ENCODE data around the gene LMF1.
A peak's percentile ranks its signal among the peaks of the same experiment; 100 is the strongest.

Gene LMF1

DNA sequence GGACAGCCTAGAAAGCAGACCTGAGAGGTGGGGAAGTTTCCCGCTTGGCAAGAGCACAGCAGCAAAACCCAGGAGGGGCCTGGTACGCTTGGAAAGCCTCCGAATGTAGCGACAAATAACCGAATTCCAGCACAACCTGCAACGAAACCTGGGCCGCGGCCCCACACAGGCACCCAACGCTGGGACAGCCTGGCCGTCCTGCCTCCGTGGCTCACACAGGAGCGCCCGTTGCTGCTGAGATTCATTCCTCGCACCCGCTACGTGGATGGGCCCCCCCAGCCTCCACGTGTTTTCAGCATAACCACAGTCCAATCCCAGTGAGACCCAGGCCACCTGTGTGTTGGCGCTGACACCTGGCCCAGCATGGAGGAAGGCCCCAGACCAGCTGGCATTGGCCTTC is 42.9 kb downstream of the LMF1 start:
- DNase-seq (ENCODE audit: low spot score), result no peak

DNA sequence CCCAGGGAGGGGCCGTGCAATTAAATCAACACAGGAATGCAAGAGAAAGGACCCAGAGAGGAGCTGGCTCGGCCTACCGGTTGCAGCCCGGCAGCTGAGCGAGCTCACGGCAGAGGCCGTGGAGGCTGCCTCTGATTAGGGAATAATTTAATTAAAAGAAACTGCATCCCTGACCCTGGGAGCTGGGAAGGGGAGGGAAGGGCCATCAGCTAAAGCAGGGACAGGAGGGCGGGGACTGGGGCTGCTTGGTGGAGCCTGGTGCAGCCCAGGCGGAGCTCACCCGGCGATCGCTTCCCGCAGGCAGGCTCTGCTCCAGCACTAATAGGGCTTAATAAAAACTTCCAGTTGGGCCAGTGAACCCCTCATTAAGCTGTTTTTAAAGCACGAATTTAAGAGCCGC is 43.4 kb downstream of the LMF1 start:
- no peak for DNase-seq (ENCODE audit: low spot score)

DNA sequence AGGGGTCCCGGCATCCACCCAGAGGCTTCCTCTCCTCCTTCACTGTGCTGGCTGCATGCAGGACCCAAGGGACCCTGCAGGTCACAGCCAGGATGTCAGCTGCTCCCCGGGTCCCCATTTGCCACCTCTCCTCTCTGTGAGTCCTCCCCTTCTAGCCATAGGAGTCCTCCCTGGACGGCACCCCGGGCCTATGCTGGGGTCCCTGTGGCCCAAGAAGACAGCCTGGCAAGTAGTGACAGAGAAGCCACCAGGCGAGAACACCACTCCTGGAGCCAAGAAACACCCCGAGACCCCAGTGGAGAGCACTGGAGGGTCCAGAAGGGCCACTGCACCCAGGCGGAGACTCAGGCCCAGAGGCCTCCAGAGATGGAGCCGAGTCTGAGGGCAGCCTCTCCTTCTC is 44.1 kb downstream of the LMF1 start:
- DNase-seq (ENCODE audit: low spot score), result no peak

DNA sequence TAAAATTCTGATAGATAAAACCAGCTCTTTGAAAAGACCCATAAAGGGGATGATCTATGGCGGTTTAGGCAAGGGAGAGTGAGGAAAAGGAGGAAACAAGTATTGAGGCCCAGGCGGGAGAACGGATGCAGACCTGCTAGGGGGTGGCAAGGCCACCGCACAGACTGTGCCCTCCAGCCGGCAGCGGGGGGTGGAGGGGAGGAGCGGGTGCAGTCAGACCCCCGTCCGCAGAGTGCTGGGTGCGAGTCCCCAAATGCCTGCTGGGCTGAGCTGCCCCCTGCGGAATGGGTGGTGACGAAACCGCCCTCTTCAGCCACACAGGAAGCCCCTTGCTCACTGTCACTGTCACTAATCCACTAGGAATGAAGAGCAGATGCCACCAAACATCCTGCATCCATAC is 46.0 kb downstream of the LMF1 start:
- no peak for DNase-seq (ENCODE audit: low spot score)

DNA sequence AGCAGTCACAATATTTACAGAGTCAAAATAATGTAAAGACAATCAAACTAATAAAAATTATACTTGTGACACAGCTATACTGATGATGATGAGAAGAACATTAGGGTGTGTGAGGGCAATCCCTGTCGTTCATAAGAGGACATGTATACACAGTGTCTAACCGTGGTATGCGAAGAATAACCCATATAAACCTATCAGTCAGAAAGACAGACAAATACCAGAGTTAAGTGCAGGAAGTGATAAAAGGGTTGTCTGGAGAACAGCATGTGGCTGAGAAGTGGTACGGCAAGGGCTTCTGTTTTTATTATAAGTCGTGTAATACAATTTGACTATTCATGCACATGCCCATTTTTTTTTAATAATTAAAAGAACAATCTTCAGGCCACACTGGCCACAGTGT is 46.7 kb downstream of the LMF1 start:
- no peak for DNase-seq (ENCODE audit: low spot score)

DNA sequence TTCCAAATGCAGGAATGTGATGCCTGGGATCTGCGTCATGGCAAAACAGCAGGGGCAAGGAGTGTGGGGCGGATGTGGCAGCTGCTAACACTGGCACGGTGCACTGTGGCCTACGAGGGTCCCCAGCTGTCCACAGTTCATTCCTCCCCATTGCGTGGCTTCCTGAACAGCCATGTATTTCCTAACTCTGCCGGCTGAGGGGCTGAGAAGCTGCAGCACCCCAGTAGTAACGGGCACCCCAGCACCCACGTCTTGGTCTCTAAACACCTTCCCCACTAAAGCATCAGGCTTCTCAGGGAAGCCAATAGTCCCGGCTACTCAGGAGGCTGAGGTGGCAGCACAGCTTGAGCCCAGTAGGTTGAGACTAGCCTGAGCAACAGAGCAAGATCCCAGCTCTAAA is 47.6 kb downstream of the LMF1 start:
- DNase-seq (ENCODE audit: low spot score), result no peak

DNA sequence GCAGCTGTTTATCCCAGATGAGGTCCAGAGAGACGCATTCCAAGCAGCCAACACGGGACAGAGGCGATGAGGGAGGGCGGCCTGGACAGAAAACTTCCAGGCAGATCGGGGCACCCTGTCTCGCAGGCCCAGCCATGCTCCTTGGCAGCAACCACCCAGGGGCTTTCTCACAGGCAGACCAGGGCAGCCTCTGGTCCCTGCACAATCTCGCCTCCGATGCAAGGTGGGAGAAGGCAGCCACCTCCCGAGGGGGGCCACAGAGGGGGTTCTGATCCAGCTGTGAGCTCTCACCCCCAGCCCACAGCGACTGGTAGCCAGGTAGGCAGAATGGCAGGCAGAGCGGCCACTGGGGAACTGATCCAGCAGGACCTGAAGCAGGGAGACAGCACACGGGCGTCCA is 48.7 kb downstream of the LMF1 start:
- no peak for DNase-seq (ENCODE audit: low spot score)

DNA sequence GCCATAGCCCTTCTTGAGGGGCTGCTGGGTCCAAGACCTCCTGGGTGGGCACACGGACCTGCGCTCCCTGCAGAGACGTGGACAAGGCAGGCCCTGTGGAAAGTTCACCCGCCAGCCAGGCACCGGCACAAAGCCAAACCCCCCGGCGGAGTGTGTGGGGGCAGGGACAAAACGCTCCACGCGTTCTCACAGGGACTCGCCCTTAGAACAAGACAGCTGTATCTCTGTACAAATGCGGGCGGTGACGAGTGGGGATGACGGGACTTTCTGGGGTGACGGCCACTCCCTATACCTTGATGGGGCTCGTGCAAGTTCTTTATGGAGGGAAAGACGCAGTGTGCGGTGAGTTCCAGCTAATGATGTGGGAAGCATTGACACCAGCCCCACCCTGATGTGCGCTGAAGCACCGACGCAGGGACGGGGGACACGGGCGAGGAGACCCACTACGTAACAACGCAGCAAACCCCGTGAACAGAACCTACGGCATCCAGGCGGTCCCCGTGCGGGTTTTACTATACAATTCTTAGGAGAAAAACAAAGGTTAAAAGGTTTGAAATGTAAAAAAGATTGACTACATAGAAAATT is 49.4 kb downstream of the LMF1 start:
- peak; percentile 67 for DNase-seq (ENCODE audit: low spot score)

DNA sequence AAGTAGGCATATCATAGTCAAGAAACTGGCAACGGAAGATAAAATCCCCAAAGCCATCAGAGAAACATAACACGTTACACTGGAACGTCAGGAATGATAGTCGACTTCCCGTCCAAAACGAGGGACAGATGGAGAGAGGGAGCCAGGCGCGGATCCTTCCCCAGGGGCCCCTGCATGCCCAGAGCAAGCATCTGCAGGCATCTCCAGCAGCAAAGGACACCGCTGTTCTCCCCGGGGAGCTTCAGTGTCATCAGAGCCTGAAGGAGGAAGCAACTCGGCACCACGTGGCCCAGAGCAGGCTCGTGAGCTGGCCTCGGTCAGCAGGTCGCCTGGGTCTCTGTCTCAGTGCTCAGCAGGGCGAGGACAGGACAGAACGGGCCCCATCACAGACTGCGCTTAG is 50.1 kb downstream of the LMF1 start:
- DNase-seq (ENCODE audit: low spot score), result peak; percentile 71

DNA sequence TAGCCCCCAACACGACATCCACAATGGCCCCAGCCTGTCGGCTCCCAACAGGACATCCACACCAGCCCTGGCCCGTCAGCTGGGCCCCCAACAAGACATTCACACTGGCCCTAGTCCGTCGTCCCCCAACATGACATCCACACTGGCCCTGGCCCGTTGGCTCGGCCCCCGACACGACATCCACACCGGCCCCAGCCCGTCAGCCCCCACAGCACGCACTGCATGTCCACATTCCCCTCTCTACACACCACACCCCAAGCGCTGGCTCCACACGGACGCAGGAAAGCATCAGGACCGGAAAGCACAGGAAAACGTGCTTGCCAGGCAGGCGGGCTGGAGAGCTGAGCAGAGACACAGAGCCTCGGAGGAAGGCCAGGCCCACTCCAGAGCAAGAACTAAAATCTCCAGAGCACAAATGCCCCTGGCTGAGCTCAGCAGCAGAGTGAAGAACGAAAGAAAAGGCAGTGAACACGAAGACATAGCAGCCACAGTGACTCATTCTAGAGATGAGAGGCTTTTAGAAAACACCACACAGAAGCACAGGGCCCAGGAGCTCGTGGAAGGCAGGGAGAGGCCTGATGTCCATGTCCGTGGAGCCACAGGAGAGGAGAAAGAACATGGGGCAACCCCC is 50.6 kb downstream of the LMF1 start:
- peak; percentile 24 for DNase-seq (ENCODE audit: low spot score)

DNA sequence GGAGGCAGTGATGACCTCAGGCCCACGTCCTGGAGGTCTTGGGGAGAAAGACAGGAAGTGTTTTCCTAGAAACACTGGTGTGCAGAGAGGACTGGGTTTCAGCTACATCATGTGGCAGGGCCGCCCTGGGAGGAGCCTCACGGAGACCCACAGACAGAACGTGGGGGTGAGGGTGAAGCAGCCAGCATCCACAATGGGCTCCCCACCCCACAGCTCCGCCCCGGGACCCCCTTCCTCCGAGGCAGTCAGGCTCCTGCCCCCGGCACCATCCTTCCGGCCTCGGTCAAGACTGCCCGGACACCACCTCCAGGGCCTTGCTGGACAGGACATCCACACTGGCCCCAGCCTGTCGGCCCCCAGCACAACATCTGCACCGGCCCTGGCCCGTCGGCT is 51.1 kb downstream of the LMF1 start:
- no peak for DNase-seq (ENCODE audit: low spot score)

DNA sequence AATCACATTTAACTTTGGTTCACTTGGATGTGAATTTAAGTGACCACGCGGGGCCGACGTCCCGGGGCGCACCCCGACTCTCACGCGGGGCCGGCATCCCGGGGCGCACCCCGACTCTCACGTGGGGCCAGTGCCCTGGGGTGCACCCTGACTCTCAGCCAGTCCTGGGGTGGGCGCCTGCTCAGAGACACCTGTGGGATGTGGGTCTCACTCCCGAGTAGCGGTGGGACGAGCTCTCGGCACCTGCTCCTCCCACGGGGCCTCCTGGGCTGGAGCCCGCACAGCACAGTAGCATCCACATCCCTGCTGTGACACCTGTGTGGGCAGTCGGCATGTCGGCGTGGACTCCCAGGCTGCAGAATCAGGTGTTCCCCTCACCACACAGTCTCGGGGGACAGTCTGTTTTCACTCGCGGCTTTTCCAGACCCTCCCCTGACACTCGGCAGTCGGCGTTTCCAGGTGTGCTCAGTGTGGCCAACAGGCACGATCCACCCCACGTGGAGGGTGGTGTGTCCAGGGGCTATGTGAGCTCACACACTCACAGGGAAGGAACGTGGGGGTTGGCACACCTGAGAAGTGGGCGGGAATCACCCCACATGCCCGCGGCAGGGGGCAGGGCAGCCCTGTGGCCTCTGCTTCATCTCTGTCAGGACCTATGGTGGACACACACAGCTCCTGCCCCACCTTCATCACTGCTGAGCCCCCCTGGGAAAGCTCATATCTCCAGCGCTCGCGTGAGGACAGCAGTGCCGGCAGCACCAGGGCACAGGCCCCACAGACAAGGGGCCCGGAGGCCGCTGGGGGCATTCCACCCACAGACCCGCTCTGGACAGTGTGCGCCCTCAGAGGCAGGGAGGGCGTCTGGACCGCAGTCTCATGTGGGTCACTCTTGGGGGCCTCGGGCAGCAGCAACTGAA is 51.8 kb downstream of the LMF1 start:
- DNase-seq (ENCODE audit: low spot score), result no peak

DNA sequence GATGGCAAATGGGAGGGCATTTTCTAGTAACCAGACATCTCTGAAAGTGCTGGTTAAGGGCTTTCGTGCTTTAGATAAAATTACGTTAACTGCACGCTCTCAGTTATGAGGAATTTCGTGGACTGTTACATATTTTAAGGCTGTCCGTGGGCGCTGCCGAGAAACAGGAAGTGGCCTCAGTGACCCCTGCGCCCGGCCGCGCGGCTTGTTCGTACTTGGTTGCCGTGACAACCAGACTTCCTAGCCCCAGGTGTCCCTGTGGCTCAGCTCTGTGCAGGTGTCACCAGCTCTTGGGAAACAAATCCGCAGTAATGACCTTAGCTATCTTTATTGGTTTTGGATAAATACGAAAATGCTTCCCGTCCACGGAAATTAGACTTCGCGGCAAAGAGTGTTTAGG is 52.7 kb downstream of the LMF1 start:
- no peak for DNase-seq (ENCODE audit: low spot score)

DNA sequence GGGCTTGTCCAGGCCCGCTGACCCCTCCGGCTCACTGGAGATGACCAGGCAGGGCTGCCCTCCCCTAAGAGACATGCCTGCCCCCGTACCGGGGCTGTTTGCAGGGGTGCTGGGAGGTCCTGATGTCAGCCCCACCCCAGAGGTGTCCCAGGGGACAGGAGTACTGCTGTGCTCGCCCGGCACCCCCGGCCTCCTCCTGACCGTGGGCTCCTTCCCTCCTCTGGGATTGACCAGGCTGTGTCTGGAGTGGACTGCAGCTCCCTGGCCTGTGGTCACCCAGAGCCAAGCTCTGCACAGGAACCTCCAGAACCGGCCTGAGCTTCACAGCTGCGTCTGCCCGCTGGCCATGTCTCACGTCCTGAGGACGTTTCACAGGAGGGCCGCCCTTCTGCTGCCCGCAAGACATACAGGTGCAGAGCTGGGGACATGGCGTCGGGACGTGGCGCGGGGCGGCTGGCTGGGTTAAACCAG is 53.2 kb downstream of the LMF1 start:
- no peak for DNase-seq (ENCODE audit: low spot score)

DNA sequence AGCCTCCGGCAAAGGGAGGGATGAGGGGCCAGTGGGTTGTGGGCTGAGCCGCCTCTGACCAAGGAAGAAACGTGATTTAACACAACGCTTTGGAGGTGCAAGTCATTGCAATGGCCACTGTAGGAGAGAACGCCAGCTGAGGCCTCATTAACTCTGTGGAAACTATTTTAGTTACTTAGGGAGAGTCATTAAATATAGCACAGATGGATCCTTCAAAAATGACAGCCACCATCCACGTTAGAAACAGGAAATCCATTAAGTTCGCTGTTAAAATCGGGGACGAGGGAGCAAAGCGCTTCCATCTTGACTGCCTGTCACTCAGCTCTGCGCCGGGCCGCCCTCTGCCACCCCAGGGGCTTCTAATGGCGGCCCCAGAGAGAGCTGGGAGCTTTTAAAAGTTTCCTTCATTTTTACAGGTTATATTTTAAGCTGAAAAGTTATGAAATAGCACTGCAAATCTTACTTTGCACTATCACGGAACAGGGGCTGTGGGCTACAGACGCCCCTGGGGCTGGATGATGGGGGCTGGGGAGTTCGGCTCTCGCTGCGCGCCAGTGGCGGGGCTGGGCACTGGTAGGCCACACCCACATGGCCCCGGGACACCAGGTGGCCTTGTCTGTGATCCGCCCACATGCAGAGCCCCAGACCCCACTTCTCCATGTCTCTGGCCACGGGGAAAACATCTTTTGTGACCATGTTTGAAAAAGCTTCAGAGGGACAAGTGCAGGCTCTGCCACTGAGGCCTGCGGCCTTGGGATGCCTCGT is 54.6 kb downstream of the LMF1 start:
- DNase-seq (ENCODE audit: low spot score), result no peak

DNA sequence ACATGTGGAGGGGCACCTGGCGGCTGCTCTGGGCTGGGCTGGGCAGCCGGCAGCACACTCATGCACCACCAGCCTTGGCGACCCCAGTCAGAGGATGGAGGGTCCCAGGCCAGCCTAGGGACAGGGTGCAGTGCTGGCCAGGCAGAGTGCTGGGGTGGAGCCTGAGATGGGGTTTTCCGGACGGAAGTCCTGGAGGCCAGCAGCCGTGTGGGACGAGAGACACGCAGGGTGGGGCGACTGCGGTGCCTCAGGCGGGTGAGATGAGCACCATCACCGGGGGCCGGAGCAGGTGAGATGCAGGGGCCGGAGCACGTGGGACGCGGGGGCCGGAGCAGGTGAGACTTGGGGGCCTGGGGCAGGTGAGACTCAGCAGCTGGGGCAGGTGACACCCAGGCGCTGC is 55.2 kb downstream of the LMF1 start:
- DNase-seq (ENCODE audit: low spot score), result no peak

DNA sequence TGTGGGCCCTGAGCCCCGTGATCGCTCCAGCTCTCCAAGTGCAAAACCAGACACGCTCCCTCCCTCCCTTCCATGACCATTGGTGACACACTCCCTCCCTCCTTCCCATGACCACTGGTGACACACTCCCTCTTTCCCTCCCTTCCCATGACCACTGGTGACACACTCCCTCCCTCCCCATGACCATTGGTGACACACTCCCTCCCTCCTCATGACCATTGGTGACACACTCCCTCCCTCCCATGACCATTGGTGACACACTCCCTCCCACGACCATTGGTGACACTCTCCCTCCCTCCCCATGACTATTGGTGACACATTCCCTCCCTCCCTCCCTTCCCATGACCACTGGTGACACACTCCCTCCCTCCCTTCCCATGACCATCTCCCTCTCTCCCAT is 56.3 kb downstream of the LMF1 start:
- DNase-seq (ENCODE audit: low spot score), result no peak

DNA sequence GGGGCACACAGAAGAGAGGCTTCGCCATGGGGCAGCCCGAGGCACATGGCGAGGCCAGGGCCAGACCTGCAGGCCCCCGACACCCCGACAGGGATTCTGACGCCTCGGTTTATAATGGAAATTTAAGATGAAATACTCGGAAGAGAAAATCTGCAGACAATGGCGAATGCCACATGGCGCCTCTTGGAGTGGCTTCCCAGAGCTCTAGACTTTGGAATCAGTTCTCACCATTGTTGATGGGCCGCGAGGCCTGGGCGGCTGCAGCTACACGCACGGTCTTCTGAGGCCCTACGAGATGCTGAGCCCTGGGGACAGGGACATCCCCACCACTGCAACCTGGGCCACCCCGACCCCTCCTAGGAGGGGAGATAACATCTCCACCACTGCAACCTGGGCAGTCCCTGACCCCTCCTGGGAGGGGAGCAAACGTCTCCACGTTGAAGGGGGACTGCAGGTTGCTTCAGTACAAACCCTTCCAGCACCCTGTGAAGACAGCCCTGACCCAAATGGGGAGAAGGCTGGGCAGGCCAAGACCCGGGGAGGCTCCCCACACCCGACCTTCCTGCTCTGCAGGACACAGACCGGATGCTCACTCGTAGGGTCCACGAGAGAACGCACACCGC is 56.9 kb downstream of the LMF1 start:
- no peak for DNase-seq (ENCODE audit: low spot score)

DNA sequence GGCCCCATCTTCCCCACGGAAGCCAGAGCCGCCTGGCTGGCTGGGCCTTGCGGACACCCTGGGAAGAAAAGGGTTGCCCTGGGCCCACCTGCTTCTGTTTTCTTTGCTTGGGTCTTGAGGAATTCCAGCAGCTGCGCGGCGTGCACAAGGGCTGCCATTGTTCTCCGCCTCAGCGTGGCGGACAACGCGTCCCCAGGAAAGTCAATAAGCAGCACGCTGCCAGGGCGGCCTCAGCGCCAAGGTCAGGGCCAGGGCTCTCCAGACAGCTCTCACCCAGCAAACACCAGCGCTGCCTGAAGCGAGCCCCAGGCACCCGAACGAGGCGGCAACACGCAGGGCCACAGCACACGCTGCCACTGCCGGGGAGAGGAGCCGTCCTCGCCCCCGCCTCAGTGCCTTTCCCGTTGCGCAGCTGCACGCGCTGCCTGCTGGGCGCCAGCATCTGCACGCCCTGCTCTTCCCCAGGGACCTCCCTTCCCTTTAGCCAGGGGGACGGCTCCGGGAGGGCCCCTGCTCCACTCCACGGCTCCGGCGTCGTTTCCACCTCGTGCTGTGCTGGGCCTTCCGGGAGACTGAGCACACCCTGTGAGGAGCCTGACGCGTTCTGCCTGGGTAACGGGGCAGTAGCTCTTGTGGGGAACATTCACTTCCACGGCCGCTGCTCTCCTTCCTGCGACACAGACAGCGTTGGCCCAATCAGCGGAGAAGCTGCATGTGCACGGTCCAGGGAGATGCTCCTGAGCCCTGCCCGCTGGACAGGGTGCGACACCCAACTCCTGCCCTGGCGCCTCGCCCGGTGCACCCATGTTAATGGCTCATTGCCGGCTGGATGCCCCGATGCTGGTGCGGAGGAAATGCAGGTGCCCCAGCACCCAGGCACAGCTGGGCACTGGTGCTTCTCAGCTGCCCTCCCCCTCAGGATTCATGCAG is 57.8 kb downstream of the LMF1 start:
- peak; percentile 94 for DNase-seq (ENCODE audit: low spot score)

DNA sequence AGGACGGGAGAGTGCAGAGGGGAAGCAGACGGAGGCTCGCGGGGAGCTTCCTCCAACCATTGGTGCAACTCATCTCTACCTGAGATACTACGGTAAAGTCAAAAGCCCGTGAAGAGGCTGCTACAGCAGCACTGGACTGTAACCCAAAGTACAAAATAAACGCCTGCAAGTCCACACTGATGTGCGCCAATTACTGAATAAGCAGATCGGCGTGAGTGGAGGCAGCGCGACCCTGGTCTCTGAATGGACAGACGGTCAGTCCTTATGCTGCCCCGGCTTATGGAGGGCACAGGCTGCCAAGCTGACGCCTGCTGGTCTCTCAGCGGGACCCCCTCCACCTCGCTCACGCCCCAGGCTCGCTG is 58.5 kb downstream of the LMF1 start:
- no peak for DNase-seq (ENCODE audit: low spot score)

Data from globus pallidus (tissue), 1 donor.